Osteocyte (in vitro differentiated cells): ENCODE measurements around the gene SPINT1. TPM values are rescaled to one million over a fixed set of nuclear protein-coding genes. Genes with fewer than 3 reads are reported as not detected.

Source experiments
- DNase-seq: peaks from one replicate; pipeline ENCODE4 v3.0.0; 2021; ENCODE audit warnings: mixed read lengths; ENCODE audit not compliant: unreplicated experiment; ENCODE audit errors: extremely low spot score
- H3K27ac Mint-ChIP-seq: one replicate; pipeline ENCODE4 v1.8.0; 2021; ENCODE audit warnings: mild to moderate bottlenecking, mixed read lengths; ENCODE audit not compliant: unreplicated experiment
- H3K27me3 Mint-ChIP-seq: one replicate; pipeline ENCODE4 v1.8.0; 2021; ENCODE audit warnings: mixed read lengths; ENCODE audit not compliant: unreplicated experiment
- H3K36me3 Mint-ChIP-seq: one replicate; pipeline ENCODE4 v1.8.0; 2021; ENCODE audit warnings: mixed read lengths; ENCODE audit not compliant: unreplicated experiment
- H3K4me1 Mint-ChIP-seq: one replicate; pipeline ENCODE4 v1.8.0; 2021; ENCODE audit warnings: mixed read lengths; ENCODE audit not compliant: unreplicated experiment
- H3K4me3 Mint-ChIP-seq: one replicate; pipeline ENCODE4 v1.8.0; 2021; ENCODE audit warnings: mild to moderate bottlenecking, moderate library complexity, mixed read lengths; ENCODE audit not compliant: unreplicated experiment
- H3K9me3 Mint-ChIP-seq: one replicate; pipeline ENCODE4 v1.8.0; 2021; ENCODE audit warnings: mixed read lengths; ENCODE audit not compliant: unreplicated experiment
- total RNA-seq: library from RNA; stranded (reverse); gene quantifications from 2 replicates; pipeline ENCODE4 v1.2.1, GENCODE V29; 2021
- TF ChIP-seq, protein P1 (sequence below): fragments of 200-600 bp; sonication (generic); IDR thresholded peaks from 2 replicates; pipeline ENCODE4 v1.5.0; 2021; ENCODE audit warnings: antibody characterized with exemption, mild to moderate bottlenecking, moderate library complexity

SPINT1 gene
- total RNA-seq, 1 donor from 2014 or later, result 5.5 TPM

DNA sequence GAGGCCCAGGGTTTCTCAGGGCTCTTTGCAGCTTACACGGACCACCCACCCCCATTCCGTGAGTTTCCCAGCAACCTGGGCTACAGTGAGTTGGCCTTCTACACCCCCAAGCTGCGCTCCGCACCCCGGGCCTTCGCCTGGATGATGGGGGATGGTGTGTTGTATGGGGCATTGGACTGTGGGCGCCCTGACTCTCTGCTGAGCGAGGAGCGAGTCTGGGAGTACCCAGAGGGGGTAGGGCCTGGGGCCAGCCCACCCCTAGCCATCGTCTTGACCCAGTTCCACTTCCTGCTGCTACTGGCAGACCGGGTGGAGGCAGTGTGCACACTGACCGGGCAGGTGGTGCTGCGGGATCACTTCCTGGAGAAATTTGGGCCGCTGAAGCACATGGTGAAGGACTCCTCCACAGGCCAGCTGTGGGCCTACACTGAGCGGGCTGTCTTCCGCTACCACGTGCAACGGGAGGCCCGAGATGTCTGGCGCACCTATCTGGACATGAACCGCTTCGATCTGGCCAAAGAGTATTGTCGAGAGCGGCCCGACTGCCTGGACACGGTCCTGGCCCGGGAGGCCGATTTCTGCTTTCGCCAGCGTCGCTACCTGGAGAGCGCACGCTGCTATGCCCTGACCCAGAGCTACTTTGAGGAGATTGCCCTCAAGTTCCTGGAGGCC lies 55.8 kb downstream of the SPINT1 start:
- Mint-ChIP-seq H3K27ac (no peak overlapping the region), H3K4me3 (no peak overlapping the region), H3K9me3 (no peaks in the 10 kb centered on the region), H3K4me1 (peaks cover 25% of the 10 kb centered on the region), H3K27me3 (no peaks in the 10 kb centered on the region), H3K36me3 (peaks cover 32% of the 10 kb centered on the region)
- TF ChIP-seq, protein P1, sequence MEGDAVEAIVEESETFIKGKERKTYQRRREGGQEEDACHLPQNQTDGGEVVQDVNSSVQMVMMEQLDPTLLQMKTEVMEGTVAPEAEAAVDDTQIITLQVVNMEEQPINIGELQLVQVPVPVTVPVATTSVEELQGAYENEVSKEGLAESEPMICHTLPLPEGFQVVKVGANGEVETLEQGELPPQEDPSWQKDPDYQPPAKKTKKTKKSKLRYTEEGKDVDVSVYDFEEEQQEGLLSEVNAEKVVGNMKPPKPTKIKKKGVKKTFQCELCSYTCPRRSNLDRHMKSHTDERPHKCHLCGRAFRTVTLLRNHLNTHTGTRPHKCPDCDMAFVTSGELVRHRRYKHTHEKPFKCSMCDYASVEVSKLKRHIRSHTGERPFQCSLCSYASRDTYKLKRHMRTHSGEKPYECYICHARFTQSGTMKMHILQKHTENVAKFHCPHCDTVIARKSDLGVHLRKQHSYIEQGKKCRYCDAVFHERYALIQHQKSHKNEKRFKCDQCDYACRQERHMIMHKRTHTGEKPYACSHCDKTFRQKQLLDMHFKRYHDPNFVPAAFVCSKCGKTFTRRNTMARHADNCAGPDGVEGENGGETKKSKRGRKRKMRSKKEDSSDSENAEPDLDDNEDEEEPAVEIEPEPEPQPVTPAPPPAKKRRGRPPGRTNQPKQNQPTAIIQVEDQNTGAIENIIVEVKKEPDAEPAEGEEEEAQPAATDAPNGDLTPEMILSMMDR, result no peak
- no peak for DNase-seq

DNA sequence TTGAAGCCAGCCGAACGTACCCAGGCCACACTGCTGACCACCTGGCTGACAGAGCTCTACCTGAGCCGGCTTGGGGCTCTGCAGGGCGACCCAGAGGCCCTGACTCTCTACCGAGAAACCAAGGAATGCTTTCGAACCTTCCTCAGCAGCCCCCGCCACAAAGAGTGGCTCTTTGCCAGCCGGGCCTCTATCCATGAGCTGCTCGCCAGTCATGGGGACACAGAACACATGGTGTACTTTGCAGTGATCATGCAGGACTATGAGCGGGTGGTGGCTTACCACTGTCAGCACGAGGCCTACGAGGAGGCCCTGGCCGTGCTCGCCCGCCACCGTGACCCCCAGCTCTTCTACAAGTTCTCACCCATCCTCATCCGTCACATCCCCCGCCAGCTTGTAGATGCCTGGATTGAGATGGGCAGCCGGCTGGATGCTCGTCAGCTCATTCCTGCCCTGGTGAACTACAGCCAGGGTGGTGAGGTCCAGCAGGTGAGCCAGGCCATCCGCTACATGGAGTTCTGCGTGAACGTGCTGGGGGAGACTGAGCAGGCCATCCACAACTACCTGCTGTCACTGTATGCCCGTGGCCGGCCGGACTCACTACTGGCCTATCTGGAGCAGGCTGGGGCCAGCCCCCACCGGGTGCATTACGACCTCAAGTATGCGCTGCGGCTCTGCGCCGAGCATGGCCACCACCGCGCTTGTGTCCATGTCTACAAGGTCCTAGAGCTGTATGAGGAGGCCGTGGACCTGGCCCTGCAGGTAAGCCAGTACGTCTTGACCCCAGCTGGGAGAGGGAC lies 56.6 kb downstream of the SPINT1 start:
- TF ChIP-seq, protein P1, result no peak
- no peaks in the 10 kb centered on the region for H3K27me3 Mint-ChIP-seq
- peaks cover 20% of the 10 kb centered on the region for H3K4me1 Mint-ChIP-seq
- H3K27ac Mint-ChIP-seq, result no peak overlapping the region
- no peak overlapping the region for H3K4me3 Mint-ChIP-seq
- H3K36me3 Mint-ChIP-seq, result peaks cover 33% of the 10 kb centered on the region
- no peaks in the 10 kb centered on the region for H3K9me3 Mint-ChIP-seq
- DNase-seq, result no peak

DNA sequence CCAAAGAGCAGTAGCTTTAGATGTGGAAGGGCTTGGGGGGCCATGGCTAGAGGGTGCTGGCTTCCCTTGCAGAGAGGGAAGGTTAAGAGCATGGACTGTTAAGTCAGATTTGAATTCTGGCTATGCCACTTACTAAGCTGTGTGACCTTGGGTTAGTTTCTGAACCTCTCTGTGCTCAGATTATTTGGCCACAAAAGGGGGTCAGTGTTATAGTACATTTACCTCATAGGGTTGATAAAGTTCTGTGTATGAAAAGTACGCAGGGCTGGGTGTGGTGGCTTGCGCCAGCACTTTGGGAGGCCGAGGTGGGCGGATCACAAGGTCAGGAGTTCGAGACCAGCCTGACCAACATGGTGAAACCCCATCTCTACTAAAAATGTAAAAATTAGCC lies 57.2 kb downstream of the SPINT1 start:
- peaks cover 32% of the 10 kb centered on the region for H3K36me3 Mint-ChIP-seq
- TF ChIP-seq, protein P1, result no peak
- no peak overlapping the region for H3K27ac Mint-ChIP-seq
- H3K4me3 Mint-ChIP-seq, result no peak overlapping the region
- H3K27me3 Mint-ChIP-seq, result no peaks in the 10 kb centered on the region
- DNase-seq, result no peak
- no peaks in the 10 kb centered on the region for H3K9me3 Mint-ChIP-seq
- H3K4me1 Mint-ChIP-seq, result peaks cover 19% of the 10 kb centered on the region

DNA sequence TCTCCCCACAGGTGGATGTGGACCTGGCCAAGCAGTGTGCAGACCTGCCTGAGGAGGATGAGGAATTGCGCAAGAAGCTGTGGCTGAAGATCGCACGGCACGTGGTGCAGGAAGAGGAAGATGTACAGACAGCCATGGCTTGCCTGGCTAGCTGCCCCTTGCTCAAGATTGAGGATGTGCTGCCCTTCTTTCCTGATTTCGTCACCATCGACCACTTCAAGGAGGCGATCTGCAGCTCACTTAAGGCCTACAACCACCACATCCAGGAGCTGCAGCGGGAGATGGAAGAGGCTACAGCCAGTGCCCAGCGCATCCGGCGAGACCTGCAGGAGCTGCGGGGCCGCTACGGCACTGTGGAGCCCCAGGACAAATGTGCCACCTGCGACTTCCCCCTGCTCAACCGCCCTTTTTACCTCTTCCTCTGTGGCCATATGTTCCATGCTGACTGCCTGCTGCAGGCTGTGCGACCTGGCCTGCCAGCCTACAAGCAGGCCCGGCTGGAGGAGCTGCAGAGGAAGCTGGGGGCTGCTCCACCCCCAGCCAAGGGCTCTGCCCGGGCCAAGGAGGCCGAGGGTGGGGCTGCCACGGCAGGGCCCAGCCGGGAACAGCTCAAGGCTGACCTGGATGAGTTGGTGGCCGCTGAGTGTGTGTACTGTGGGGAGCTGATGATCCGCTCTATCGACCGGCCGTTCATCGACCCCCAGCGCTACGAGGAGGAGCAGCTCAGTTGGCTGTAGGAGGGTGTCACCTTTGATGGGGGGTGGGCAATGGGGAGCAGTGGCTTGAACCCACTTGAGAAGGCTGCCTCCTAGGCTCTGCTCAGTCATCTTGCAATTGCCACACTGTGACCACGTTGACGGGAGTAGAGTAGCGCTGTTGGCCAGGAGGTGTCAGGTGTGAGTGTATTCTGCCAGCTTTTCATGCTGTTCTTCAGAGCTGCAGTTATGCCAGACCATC lies 59.0 kb downstream of the SPINT1 start:
- DNase-seq, result no peak
- Mint-ChIP-seq H3K27me3 (no peaks in the 10 kb centered on the region), H3K36me3 (peaks cover 21% of the 10 kb centered on the region), H3K27ac (no peak overlapping the region), H3K4me1 (peaks cover 23% of the 10 kb centered on the region), H3K9me3 (no peaks in the 10 kb centered on the region), H3K4me3 (no peak overlapping the region)
- TF ChIP-seq, protein P1, result no peak
